Mesodermal cell (in vitro differentiated cells): ENCODE results near the gene RNF7.
"Not testable (repeated sequence)": the region's sequence is repeated elsewhere in the genome, so short reads cannot be mapped to it uniquely, and the experiment has no call there.

Source experiments
- H3K27ac ChIP-seq: 2 replicates; pipeline ENCODE4 v1.7.0; 2013; ENCODE audit warnings: mild to moderate bottlenecking, low read depth, low read length, moderate library complexity; ENCODE audit not compliant: severe bottlenecking
- H3K36me3 ChIP-seq: 2 replicates; pipeline ENCODE4 v1.7.1; 2013; ENCODE audit warnings: mild to moderate bottlenecking, low read length, moderate library complexity; ENCODE audit not compliant: control insufficient read depth, insufficient read depth
- H3K4me1 ChIP-seq: one replicate; pipeline ENCODE4 v1.7.1; 2013; ENCODE audit warnings: mild to moderate bottlenecking, low read length; ENCODE audit not compliant: insufficient read depth, control insufficient read depth, poor library complexity, severe bottlenecking
- H3K4me3 ChIP-seq: 2 replicates; pipeline ENCODE4 v1.7.0; 2013; ENCODE audit warnings: low read length, control low read depth, mild to moderate bottlenecking; ENCODE audit not compliant: insufficient read depth, poor library complexity, severe bottlenecking; ENCODE audit errors: extremely low read depth
- H3K9me3 ChIP-seq: 2 replicates; pipeline ENCODE4 v1.7.1; 2013; ENCODE audit warnings: mild to moderate bottlenecking, low read length, moderate library complexity; ENCODE audit not compliant: control insufficient read depth
- WGBS, 2 experiments: methylation state at CpG; one replicate each; pipeline ENCODE4 v1.1.5; 2013; ENCODE audit warnings: missing lambda C conversion rate in 2 of 2; ENCODE audit not compliant: insufficient coverage in 2 of 2; 5-methylcytosine and 5-hydroxymethylcytosine counted together

Gene RNF7

GRCh38 chr3:141777957-141778813, 40.1 kb downstream of the RNF7 start:
- H3K27ac ChIP-seq, result no peak overlapping the region
- WGBS, 2 experiments, result 92 to 95% methylated on average over 27 to 40 of the region's 42 CpGs
- no peaks in the 10 kb centered on the region for H3K4me1 ChIP-seq
- H3K36me3 ChIP-seq, result no peaks in the 10 kb centered on the region
- H3K4me3 ChIP-seq, result no peak overlapping the region
- H3K9me3 ChIP-seq, result no peaks in the 10 kb centered on the region

- Histone ChIP-seq H3K9me3 (no peaks in the 10 kb centered on the region), H3K4me3 (no peak overlapping the region), H3K36me3 (no peaks in the 10 kb centered on the region), H3K4me1 (no peaks in the 10 kb centered on the region), H3K27ac (no peak overlapping the region)
- 71 to 80% methylated on average over 1 of the region's 1 CpG for WGBS, 2 experiments
Observed at GRCh38 chr3:141779667-141780066, 41.6 kb downstream of the RNF7 start.

GRCh38 chr3:141782386-141782932, 44.4 kb downstream of the RNF7 start:
- Histone ChIP-seq H3K27ac (no peak overlapping the region), H3K36me3 (no peaks in the 10 kb centered on the region), H3K4me3 (no peak overlapping the region), H3K4me1 (no peaks in the 10 kb centered on the region), H3K9me3 (no peaks in the 10 kb centered on the region)
- 67 to 75% methylated on average over 1 to 3 of the region's 4 CpGs for WGBS, 2 experiments

GRCh38 chr3:141783632-141784031, 45.5 kb downstream of the RNF7 start:
- no peak overlapping the region for H3K27ac ChIP-seq
- WGBS, 2 experiments, result 75 to 79% methylated on average over 6 of the region's 6 CpGs
- H3K9me3 ChIP-seq, result no peaks in the 10 kb centered on the region
- no peaks in the 10 kb centered on the region for H3K36me3 ChIP-seq
- no peak overlapping the region for H3K4me3 ChIP-seq
- no peaks in the 10 kb centered on the region for H3K4me1 ChIP-seq

GRCh38 chr3:141784096-141784495, 46.0 kb downstream of the RNF7 start:
- H3K36me3 ChIP-seq, result no peaks in the 10 kb centered on the region
- WGBS, 2 experiments, result 95% methylated on average over 4 to 8 of the region's 8 CpGs
- H3K4me3 ChIP-seq, result no peak overlapping the region
- H3K9me3 ChIP-seq, result no peaks in the 10 kb centered on the region
- H3K4me1 ChIP-seq, result no peaks in the 10 kb centered on the region
- no peak overlapping the region for H3K27ac ChIP-seq

GRCh38 chr3:141784531-141784930, 46.4 kb downstream of the RNF7 start:
- 91 to 94% methylated on average over 1 to 2 of the region's 2 CpGs for WGBS, 2 experiments
- H3K4me1 ChIP-seq, result no peaks in the 10 kb centered on the region
- no peak overlapping the region for H3K4me3 ChIP-seq
- no peaks in the 10 kb centered on the region for H3K9me3 ChIP-seq
- H3K27ac ChIP-seq, result no peak overlapping the region
- H3K36me3 ChIP-seq, result no peaks in the 10 kb centered on the region

- no peak overlapping the region for H3K4me3 ChIP-seq
- no peaks in the 10 kb centered on the region for H3K36me3 ChIP-seq
- H3K9me3 ChIP-seq, result no peaks in the 10 kb centered on the region
- 93 to 100% methylated on average over 2 to 3 of the region's 4 CpGs for WGBS, 2 experiments
- no peaks in the 10 kb centered on the region for H3K4me1 ChIP-seq
- H3K27ac ChIP-seq, result no peak overlapping the region
Observed at GRCh38 chr3:141788149-141788548, 50.1 kb downstream of the RNF7 start.

GRCh38 chr3:141788750-141789149, 50.7 kb downstream of the RNF7 start:
- 73 to 80% methylated on average over 1 to 2 of the region's 5 CpGs for whole genome bisulfite sequencing, 2 experiments

GRCh38 chr3:141789281-141789680, 51.2 kb downstream of the RNF7 start:
- WGBS, 2 experiments, result 90 to 92% methylated on average over 5 to 7 of the region's 7 CpGs

More at GRCh38 chr3:141788750-141789149, 50.7 kb downstream of the RNF7 start:
- not testable (repeated sequence) for H3K36me3 ChIP-seq, H3K27ac ChIP-seq, H3K4me1 ChIP-seq, H3K4me3 ChIP-seq, H3K9me3 ChIP-seq

GRCh38 chr3:141790171-141790570, 52.1 kb downstream of the RNF7 start:
- no peak overlapping the region for H3K4me3 ChIP-seq
- H3K4me1 ChIP-seq, result no peaks in the 10 kb centered on the region
- 95 to 100% methylated on average over 3 of the region's 4 CpGs for WGBS, 2 experiments
- no peaks in the 10 kb centered on the region for H3K9me3 ChIP-seq
- H3K27ac ChIP-seq, result no peak overlapping the region
- no peaks in the 10 kb centered on the region for H3K36me3 ChIP-seq

More at GRCh38 chr3:141789281-141789680, 51.2 kb downstream of the RNF7 start:
- Histone ChIP-seq H3K36me3 (no peaks in the 10 kb centered on the region), H3K4me3 (no peak overlapping the region), H3K27ac (no peak overlapping the region), H3K4me1 (no peaks in the 10 kb centered on the region), H3K9me3 (no peaks in the 10 kb centered on the region)

GRCh38 chr3:141792495-141792894, 54.4 kb downstream of the RNF7 start:
- 100% methylated on average over 1 of the region's 1 CpG; no CpG with 5 or more reads in 1 of the 2 experiments for WGBS, 2 experiments

More at GRCh38 chr3:141792495-141792894, 54.4 kb downstream of the RNF7 start:
- Histone ChIP-seq H3K4me1 (peaks cover 6% of the 10 kb centered on the region), H3K4me3 (no peak overlapping the region), H3K9me3 (no peaks in the 10 kb centered on the region), H3K27ac (no peak overlapping the region), H3K36me3 (no peaks in the 10 kb centered on the region)
